ENCODE data around the gene ZNF280B. TPM values are rescaled to one million over a fixed set of nuclear protein-coding genes. Genes with fewer than 3 reads are reported as not detected.

Gene ZNF280B
- total RNA-seq, 2 donors from 2014 or later: 10.9 to 15.3 TPM

GRCh38 chr22:22553735-22554586 is 45.4 kb upstream of the ZNF280B start:
- no peak overlapping the region for H3K27ac ChIP-seq (ENCODE audit: low read depth, low read length)
- no peak for TF ChIP-seq CTCF (conservative IDR thresholded peaks at IDR 0.05)
- peaks cover 72% of the 10 kb centered on the region for H3K27me3 Mint-ChIP-seq (ENCODE audit: insufficient read depth)

GRCh38 chr22:22553141-22553540 is 44.6 kb upstream of the ZNF280B start:
- 63 to 80% methylated on average over 1 of the region's 1 CpG for WGBS, 2 experiments (ENCODE audit: insufficient coverage in 1 of 2, insufficient read length in 1 of 2)
- Histone ChIP-seq H3K27me3 (ENCODE audit: control insufficient read depth, insufficient read depth, low read length, poor library complexity, severe bottlenecking) (peaks cover 38% of the 10 kb centered on the region), H3K9ac (ENCODE audit: extremely low read depth, low read length, poor library complexity, severe bottlenecking) (no peak overlapping the region), H3K9me3 (ENCODE audit: control insufficient read depth, low read length) (no peaks in the 10 kb centered on the region), H3K4me1 (ENCODE audit: control insufficient read depth, insufficient read depth, low read length) (no peaks in the 10 kb centered on the region), H3K36me3 (ENCODE audit: control insufficient read depth, insufficient read depth, low read length) (no peaks in the 10 kb centered on the region), H3K27ac (ENCODE audit: low read depth, low read length) (no peak overlapping the region), H3K4me3 (ENCODE audit: low read length) (no peak overlapping the region)
- Mint-ChIP-seq H3K36me3 (ENCODE audit: low read depth) (no peaks in the 10 kb centered on the region), H3K27ac (no peak overlapping the region), H3K4me3 (no peak overlapping the region), H3K27me3 (ENCODE audit: insufficient read depth) (peaks cover 81% of the 10 kb centered on the region), H3K4me1 (peaks cover 7% of the 10 kb centered on the region), H3K9me3 (peaks cover 8% of the 10 kb centered on the region)
- TF ChIP-seq CTCF (conservative IDR thresholded peaks at IDR 0.05): no peak
- DNase-seq: no peak

More at GRCh38 chr22:22553735-22554586, 45.4 kb upstream of the ZNF280B start:
- no peak overlapping the region for H3K27ac Mint-ChIP-seq
- Histone ChIP-seq H3K27me3 (ENCODE audit: control insufficient read depth, insufficient read depth, low read length, poor library complexity, severe bottlenecking) (peaks cover 30% of the 10 kb centered on the region), H3K36me3 (ENCODE audit: control insufficient read depth, insufficient read depth, low read length) (no peaks in the 10 kb centered on the region), H3K9ac (ENCODE audit: extremely low read depth, low read length, poor library complexity, severe bottlenecking) (no peak overlapping the region), H3K4me1 (ENCODE audit: control insufficient read depth, insufficient read depth, low read length) (no peaks in the 10 kb centered on the region), H3K9me3 (ENCODE audit: control insufficient read depth, low read length) (no peaks in the 10 kb centered on the region), H3K4me3 (ENCODE audit: low read length) (no peak overlapping the region)
- no peak for DNase-seq
- H3K9me3 Mint-ChIP-seq: peaks cover 9% of the 10 kb centered on the region
- peaks cover 7% of the 10 kb centered on the region for H3K4me1 Mint-ChIP-seq
- H3K4me3 Mint-ChIP-seq: no peak overlapping the region
- WGBS, 2 experiments (ENCODE audit: insufficient coverage in 1 of 2, insufficient read length in 1 of 2): 68 to 75% methylated on average over 7 to 8 of the region's 8 CpGs
- no peaks in the 10 kb centered on the region for H3K36me3 Mint-ChIP-seq (ENCODE audit: low read depth)

- H3K27ac Mint-ChIP-seq: no peak overlapping the region
- H3K27ac ChIP-seq (ENCODE audit: low read depth, low read length): no peak overlapping the region
- no peak overlapping the region for H3K4me3 Mint-ChIP-seq
- no peaks in the 10 kb centered on the region for H3K36me3 ChIP-seq (ENCODE audit: control insufficient read depth, insufficient read depth, low read length)
- no peak overlapping the region for H3K4me3 ChIP-seq (ENCODE audit: low read length)
- H3K27me3 Mint-ChIP-seq (ENCODE audit: insufficient read depth): peaks cover 86% of the 10 kb centered on the region
- H3K4me1 ChIP-seq (ENCODE audit: control insufficient read depth, insufficient read depth, low read length): no peaks in the 10 kb centered on the region
- 47 to 58% methylated on average over 2 to 4 of the region's 4 CpGs for WGBS, 2 experiments (ENCODE audit: insufficient coverage in 1 of 2, insufficient read length in 1 of 2)
- peak; percentile 82 for DNase-seq
- peaks cover 7% of the 10 kb centered on the region for H3K4me1 Mint-ChIP-seq
- no peaks in the 10 kb centered on the region for H3K36me3 Mint-ChIP-seq (ENCODE audit: low read depth)
- H3K9ac ChIP-seq (ENCODE audit: extremely low read depth, low read length, poor library complexity, severe bottlenecking): no peak overlapping the region
- H3K9me3 ChIP-seq (ENCODE audit: control insufficient read depth, low read length): no peaks in the 10 kb centered on the region
- H3K9me3 Mint-ChIP-seq: peaks cover 8% of the 10 kb centered on the region
- TF ChIP-seq CTCF (conservative IDR thresholded peaks at IDR 0.05): peak; percentile 78
- H3K27me3 ChIP-seq (ENCODE audit: control insufficient read depth, insufficient read depth, low read length, poor library complexity, severe bottlenecking): peaks cover 43% of the 10 kb centered on the region
Measured at GRCh38 chr22:22552630-22553029, 44.1 kb upstream of the ZNF280B start.
